GM21528 (cell line): ENCODE measurements around the gene MRNIP.

Experiments
- ATAC-seq: cut with Tn5 transposase; IDR thresholded peaks from one replicate; pipeline ENCODE4 v1.9.1; 2021; ENCODE audit warnings: mild to moderate bottlenecking, moderate library complexity; ENCODE audit not compliant: unreplicated experiment, low FRiP score

The MRNIP gene

DNA sequence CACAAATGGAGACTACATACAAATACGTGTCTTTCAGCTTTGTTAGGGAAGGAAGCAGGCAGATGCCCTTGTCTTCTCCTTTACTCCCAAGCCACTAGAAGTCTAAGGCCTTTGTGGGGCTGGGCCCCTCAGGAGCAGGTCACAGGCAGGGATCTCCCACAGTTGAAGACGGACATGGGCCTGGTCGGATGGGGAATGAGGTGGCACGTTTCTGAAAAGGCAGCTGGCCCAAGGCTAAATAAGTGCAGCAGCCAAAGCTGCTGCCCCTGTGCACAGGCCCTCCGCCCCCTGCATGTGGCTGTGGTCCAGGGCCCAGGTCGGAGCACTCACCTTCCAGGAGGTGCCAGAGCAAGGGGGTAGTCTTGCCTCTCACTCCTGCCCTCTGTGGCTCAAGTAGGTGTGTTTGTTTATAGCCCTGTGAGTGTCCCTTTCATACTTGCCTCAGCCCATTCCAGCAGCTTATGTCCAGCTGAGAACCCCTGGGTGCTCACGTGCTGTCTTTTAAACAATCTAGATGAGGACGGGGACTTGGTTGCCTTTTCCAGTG is 36.1 kb downstream of the MRNIP start:
- no peak for ATAC-seq

DNA sequence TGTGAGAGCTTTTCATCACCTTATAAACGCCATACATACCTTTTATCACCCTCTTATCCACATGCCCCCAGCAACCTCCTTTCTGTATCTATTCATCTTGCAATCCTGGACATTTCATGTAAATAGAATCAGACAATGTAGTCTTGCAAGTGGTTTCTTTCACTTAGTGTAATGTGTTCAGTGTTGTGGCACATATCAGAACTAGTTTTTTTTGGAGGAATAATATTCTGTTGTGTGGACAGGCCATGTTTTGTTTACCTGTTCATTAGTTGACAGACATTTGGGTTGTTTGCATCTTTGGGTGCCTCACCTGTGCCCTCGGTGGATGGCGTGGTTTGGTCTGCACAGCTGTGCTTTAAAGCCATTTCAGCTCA is 36.6 kb downstream of the MRNIP start:
- no peak for ATAC-seq

DNA sequence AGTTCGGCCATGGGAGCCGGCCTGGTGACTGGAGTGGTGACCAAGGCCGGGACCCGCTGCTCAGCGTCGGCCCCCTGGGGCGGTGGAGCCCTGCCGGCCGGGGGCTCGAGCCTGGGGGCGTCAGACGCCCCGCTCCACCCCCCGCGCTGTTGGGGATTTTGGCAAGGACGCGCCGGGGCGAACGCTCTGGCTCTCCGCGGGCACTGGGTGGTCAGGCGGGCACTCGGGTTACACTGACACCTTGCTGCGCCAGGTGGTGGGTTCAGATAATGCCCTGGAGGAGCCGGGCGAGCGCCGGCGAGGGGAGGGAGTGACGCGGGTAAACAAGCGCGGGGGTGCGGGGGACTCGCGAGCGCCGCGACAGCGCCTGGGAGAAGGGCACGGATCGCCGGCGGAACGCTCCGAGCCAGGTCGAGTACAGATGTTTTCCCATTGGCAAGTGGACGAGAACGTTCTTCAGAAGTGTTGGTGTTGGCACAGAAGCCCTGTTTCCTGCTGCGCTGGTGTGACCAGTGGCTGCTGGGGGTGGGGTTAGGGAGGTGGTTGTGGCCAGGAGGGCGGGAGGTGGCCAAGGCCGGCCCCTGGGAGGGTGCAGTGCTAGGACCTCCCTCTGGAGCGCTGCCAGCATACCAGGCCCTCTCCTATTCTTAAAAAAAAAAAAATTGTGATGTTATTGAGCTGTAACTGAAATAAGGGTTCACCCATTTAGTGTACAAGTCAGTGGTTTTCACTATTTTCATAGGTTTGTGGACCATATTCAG is 37.1 kb downstream of the MRNIP start:
- peak; percentile 46 for ATAC-seq

DNA sequence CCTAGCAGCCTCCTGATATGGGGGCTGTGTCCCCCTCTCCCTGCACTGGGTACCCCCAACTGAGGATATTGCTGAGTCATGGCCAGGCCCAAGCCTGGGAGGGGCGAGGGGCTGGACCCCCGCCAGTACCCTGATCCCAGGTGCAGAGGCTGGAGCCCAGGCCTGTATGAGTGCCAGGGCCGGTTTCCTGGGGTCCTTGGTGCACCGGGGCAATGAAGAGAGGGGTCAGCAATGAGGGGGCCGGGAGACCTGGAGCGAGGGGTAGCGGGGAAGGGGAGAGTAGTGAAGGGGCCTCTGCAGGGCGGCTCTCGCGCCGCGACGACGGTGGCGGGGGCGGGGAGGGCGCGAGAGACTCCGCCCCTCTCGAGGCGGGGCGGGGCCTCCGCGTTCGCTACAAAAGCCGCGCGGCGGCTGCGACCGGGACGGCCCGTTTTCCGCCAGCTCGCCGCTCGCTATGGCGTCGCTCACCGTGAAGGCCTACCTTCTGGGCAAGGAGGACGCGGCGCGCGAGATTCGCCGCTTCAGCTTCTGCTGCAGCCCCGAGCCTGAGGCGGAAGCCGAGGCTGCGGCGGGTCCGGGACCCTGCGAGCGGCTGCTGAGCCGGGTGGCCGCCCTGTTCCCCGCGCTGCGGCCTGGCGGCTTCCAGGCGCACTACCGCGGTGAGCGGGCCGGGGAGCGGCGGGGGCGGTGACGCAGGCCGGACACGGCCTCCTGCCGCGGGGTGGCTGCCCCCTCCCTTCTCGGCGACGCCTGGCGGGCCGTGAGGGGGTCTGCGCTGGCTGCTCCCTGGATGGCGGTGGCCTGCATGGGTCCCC is 37.9 kb downstream of the MRNIP start, which contains the start of gene SQSTM1:
Gene SQSTM1, plus strand, starts transcription at position 423 of the 815 bp plus-strand sequence. Its CDS starts 32 bp downstream, at position 455.
- peak; percentile 50 for ATAC-seq

DNA sequence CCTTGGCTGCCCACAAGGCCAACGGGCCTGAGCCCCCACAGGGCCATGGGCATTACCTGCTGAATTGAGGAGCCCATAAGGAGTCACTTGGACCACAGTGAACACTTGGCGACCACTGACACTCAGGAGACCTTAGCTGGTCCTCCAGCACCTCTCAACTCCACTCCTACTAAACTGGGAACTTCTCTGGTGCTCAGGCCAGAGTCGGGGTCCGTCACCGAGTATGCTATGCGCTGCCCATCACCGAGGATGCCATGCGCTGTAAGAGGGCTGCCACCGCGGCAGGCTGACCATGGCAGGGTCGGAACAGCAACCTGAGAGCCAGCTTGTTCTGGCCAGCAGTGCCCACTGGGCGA is 38.5 kb downstream of the MRNIP start:
- no peak for ATAC-seq

DNA sequence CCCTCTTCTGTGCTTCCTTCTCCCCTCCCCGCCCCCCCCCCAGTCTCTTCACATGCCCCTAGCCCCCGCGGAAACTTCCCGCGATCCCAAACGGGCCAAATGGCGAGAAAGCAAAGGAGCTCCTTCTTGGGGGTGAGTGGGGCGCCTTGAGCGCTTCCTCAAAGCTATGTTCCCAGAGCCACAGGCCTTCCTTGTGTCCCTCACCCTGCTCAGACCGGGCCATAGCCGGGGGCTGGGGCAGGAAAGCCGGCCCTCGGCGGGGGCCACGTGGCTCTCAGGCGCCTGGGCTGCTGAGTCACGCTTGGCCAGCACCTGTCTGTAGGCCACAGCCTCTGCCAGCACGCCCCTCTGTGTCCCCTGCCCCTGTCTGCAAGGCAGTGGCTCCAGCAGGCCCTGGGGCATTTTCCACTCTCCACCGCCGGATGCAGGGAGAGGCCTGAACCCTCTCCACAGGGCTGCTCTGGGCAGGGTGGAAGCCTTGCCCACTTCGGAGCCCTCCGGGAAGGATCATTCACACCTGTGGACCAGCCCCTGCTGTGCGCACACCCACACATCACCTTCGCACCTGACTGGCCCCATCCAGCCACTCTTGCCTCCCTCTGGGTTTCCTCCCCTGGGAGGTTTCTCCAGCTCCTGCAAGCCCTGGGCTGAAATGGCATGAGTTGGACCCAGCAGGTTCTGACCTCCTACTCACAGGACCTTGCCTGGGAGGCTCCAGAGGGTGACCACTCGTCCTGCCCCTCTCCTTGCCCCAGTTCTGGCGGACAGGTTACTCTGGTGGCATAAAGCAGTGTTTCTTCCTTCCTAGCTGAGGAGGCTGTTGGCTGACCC is 39.1 kb downstream of the MRNIP start:
- ATAC-seq: peak; percentile 17

DNA sequence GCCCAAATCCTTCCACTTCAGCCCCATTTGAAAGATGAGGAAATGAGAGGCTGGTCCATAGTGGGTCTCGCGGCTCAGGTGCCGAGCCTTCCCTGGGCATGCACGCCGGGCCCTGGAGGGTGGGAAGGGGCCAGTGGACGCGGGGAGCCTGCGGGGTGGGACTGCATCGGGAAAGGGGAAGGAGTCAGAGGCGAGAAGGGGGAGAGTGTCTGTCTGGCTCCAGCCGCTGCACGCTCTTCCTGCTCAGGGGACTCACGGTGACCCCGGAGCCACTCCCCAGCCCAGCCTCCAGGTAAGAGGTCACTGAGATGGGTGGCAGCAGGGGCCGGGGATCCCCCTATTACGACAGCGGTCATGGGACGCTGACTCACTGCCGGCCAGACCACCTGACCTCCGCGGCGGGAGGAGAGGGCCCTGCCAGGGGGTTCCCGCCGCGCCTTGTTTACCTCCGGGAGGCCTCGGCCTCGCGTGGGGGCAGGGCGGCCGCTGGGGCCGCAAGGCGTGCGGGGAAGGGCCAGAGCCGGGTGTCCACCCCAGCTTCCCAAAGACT is 39.8 kb downstream of the MRNIP start:
- ATAC-seq: peak; percentile 58

DNA sequence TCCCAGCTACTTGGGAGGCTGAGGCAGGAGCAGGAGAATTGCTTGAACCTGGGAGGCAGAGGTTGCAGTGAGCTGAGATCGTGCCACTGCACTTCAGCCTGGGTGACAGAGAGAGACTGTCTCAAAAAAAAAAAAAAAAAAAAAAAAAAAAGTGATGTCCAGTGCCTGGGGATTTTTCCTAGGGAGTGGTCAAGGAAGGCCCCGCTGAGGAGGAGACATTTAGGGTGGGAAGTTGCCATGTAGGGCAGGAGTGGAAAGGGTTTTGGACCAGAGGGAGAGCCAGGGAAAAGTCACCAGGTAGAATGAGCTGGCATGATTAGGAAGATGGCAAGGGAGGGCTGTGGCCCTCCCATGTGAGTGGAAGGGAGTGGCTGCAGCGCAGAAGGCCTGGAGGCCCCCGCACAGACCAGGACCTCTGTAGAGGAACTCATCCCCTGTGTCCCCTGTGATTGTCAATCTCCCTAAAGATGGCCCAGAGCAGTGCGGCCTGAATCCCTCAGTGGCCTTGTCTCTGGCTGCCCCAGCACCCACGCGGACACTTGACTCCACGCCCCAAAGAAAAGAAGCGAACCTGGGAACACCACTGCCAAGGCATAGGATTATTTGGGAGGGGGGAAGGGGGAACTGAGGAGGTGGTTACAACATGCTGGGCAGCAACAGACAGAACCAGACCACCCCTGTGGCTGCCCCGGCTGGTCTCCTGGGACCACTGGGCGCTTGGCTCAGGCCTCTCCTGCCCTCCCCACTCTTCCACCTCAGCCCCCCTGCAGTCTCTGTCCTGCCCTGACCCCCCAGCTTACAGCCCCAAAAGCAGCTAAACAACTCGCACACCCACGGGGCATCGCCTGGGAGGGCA is 40.5 kb downstream of the MRNIP start:
- no peak for ATAC-seq

DNA sequence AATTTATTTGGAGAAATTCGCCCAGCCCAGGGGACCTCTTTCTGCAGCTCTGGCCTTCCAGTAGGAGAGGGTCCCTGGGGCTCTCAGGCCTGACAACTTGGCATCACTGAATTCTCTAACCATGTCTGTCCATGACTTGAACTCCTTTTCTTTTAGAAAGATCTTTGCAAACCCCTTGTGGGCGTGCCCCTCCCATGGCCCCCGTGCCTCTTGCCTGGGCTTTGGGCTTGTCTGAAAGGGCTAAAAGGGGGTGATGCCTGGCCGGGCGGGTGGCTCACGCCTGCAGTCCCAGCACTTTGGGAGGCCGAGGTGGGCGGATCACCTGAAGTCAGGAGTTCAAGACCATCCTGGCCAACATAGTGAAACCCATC is 41.2 kb downstream of the MRNIP start:
- no peak for ATAC-seq

DNA sequence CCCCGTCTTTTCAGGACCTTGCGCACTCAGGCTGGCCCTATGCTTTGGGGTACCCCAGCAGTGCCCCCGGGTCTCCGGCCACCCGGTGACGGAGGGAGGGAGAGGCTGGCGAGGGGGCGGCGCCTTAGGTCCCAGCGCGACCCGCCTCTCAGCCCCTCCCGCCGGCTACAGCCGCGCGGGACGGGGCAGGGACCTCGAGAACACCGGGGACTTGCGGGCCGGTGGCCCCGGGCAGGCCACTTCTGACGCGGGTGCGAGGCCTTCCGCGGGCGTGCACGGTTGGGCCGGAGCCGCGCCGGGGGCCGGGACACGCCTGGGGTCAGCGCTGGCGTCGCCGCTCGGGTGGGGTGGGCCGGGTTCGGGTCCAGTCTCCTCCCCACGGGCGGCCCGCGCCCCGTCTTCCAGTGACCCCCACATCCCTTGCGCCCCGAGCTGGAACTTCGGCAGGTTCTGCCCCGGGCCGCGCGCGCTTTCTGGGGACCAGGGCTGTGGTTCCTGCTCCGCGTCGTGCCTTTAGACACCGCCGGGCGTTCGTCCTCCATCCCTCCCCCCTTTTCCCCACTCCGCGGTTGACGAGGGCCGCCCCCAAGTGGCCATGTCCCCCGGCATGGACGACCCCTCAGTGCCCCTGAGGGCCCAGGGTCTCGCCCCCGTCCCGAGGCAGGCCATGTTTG is 41.7 kb downstream of the MRNIP start:
- ATAC-seq: no peak

DNA sequence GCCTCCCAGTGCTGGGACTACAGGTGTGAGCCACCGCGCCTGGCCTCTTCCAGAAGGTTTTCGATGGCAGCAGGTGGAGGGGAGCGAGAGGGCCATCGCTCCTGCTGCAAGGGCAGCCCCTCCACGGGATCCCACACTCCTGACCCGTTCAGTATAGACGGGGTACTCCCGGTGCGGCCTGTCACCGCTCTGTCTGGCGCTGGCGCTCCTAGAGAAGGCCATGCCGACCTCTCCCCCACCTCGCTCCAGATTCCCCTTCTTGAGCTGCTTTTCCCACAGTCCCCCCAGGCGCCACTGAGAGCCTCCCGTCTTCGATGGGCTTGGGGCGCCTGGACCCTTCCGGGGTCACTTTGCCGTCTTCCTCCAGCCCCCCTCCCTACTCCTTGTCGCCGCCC is 42.2 kb downstream of the MRNIP start:
- ATAC-seq: no peak

DNA sequence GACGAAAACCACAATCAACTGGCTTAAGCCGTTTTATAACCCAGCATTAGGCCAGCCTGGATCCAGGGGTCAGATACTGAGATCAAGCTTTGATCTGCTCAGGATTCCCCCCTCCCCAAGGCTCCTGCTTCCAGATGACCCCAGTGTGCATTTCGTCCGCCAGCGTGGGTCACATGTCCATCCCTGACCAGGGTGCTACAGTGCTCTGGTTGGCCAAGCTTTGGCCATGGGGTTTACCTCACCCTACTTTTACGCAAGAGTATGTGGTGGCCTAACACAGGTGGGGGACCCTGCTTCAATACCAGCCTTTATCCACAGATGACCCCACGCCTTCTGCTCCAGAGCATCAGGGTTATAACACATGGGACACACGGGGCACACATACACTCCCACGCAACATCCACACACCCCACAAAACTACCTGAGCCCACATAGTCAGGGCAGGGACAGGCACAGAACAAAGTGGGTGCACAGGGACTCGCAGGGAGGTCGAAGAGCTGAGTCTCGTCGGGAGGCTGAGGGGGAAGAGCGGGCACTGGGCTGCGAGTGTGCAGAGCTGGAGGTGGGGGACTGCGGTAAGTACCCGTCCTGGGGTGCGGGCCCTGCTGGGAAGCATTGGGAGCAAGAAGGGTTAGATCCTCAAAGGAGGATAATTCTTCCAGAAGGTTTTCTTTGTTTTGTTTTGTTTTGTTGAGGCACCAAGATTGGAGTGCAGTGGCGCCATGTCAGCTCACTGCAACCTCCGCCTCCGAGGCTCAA is 42.9 kb downstream of the MRNIP start:
- ATAC-seq: no peak

DNA sequence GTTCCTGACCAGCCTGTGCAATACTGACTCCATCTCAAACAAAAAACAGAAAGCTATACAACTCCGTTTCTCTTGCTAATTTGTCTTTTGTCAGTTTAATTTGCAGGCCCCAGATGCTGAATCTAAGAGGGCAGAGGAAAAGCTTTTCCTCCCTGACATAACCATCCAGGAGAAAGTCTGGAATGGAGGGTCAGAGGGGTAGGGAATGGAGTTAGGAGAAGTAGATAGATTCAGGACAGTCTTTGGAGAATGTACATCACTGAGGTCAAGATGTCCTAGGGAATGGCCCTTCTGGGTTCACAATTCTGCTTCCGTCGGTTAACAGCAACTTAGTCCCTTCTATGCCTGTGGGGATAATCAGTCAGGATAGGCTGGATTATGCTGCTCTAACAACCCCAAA is 44.5 kb downstream of the MRNIP start:
- no peak for ATAC-seq

DNA sequence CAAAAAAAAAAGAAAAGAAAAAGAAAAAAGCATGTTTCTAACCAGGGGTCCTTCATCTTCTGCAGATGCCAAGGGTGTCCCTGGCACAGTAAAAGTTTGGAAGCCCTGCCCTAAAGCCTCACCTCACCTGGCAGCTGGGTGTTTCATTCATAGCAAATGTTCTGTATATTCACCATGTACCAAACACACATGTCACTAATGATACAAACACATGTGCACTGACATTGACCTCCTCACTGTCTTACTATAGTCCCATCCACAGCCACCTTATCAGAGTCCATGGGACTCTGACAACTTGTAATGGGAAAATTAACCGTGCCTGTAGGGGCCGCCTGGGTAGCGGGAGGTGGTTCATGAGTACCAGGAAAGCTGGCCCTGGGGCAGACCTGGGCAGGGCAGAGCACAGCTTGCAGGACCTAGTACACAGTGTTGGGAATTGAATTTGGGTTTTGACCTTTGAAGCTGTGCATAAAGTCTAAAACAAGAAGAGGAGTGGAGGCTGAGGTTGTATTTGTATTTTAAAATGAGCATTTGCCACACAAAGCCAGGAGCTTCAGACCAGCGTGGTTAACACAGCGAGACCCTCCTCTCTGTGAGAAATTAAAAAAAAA is 45.5 kb downstream of the MRNIP start:
- ATAC-seq: no peak

DNA sequence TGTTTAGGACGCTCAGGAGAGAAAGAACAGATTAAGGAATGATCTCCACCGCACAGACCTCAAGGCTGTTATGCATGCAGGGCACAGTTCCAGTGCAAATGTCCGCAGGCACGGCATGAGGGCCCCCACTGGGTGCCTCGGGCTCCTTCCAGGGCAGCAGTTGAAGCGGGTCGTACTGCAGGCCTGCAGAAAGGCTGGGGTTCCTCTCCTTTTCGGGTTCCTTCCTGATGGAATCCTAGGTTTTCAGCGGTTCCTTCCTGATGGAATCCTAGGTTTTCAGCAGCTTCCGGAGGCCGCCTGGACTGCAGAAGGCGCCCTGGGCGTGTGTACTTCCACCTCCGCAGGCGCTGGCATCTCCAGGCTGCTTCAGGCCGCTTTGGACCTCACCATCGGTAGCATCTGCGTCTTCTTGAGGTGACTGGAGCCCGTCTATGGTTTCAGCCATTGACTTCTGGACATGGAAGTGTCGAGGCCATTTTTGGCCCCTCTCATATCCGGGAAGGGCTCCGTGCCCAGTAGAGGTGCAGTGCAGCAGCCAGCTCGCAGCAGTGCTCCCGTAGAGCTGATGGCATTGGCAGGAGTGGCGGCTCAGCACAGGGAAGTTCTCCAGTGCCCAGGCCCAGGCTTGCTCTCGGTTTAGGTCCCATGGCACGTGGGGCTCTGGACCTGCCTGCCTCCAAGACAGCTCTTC is 46.3 kb downstream of the MRNIP start:
- no peak for ATAC-seq

DNA sequence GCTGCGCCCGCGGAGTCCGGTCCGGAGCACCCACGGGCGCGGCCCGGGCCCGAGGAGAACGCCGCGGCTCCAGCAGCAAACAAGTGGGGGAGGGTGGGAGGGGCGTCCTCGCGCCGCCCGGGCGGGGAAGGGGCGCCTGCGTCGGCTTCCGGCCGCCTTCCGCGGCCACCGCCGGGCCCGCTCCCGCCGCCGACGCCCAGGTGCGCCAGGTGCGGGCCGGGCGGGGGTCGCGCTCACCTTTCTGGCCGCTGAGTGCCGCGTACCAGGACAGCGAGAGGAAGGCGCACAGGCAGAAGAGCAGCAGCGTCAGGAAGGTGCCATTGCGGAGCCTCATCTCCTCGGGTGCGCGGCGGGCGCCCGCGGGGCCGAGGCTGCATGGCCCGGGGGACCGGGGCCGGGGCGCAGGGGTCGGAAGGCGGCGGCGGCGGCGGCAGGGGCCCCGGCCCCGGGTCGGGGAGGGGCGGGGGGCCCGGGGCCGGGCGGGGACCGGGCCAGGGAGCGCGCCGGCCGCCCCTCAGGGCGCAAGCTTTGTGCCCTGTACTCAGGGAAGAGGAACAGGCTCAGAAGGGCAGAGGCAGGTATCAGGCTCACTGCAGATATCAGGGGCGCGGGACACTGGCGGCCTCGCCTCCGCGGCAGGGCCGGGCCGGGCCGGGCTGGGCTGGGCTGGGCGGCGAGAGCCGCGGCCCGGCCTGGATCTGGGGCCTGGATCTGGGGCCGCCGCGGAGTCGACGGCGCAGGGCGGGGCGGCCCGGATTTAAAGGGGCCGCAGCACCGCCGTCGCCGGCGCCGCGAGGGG is 52.2 kb downstream of the MRNIP start, which contains the start of gene MGAT4B:
Gene MGAT4B, minus strand, starts transcription at position 617 of the 799 bp plus-strand sequence. Its CDS starts 283 bp downstream, at position 334.
- ATAC-seq: peak; percentile 72
